Islet precursor cell (in vitro differentiated cells): ENCODE results near the gene SLIT3.

Experiments
- DNase-seq: peaks from one replicate; pipeline ENCODE4 v3.0.0-alpha.2; 2018

Gene SLIT3

GRCh38 chr5:168710706-168711105 lies 590.2 kb downstream of the SLIT3 start:
- peak; percentile 44 for DNase-seq

- peak; percentile 42 for DNase-seq
These were observed 592.9 kb downstream of the SLIT3 start for GRCh38 chr5:168707716-168708695.

- peak; percentile 78 for DNase-seq
These were observed 594.3 kb downstream of the SLIT3 start for GRCh38 chr5:168706655-168707069.

GRCh38 chr5:168705321-168705720 lies 595.6 kb downstream of the SLIT3 start:
- DNase-seq, result no peak

GRCh38 chr5:168702511-168702910 lies 598.4 kb downstream of the SLIT3 start:
- DNase-seq, result no peak

GRCh38 chr5:168701641-168702040 lies 599.3 kb downstream of the SLIT3 start:
- no peak for DNase-seq

- no peak for DNase-seq
These were observed 601.9 kb downstream of the SLIT3 start for GRCh38 chr5:168699002-168699401.

GRCh38 chr5:168697034-168697720 lies 603.8 kb downstream of the SLIT3 start:
- no peak for DNase-seq

GRCh38 chr5:168696611-168697010 lies 604.3 kb downstream of the SLIT3 start:
- DNase-seq, result no peak

GRCh38 chr5:168695301-168695835 lies 605.6 kb downstream of the SLIT3 start:
- no peak for DNase-seq

GRCh38 chr5:168694289-168694688 lies 606.6 kb downstream of the SLIT3 start:
- DNase-seq, result no peak

- DNase-seq, result peak; percentile 63
These were observed 607.1 kb downstream of the SLIT3 start for GRCh38 chr5:168693883-168694282.

GRCh38 chr5:168693297-168693696 lies 607.6 kb downstream of the SLIT3 start:
- DNase-seq, result peak; percentile 89

GRCh38 chr5:168691891-168692290 lies 609.0 kb downstream of the SLIT3 start:
- DNase-seq, result no peak

- no peak for DNase-seq
These were observed 611.7 kb downstream of the SLIT3 start for GRCh38 chr5:168689260-168689659.

GRCh38 chr5:168686837-168687236 lies 614.1 kb downstream of the SLIT3 start:
- DNase-seq, result no peak

GRCh38 chr5:168685566-168685965 lies 615.4 kb downstream of the SLIT3 start:
- DNase-seq, result no peak

- no peak for DNase-seq
These were observed 617.0 kb downstream of the SLIT3 start for GRCh38 chr5:168683927-168684295.

GRCh38 chr5:168683247-168683926 lies 617.6 kb downstream of the SLIT3 start:
- no peak for DNase-seq

GRCh38 chr5:168681556-168682183 lies 619.3 kb downstream of the SLIT3 start:
- no peak for DNase-seq

GRCh38 chr5:168680395-168680794 lies 620.5 kb downstream of the SLIT3 start:
- DNase-seq, result no peak

GRCh38 chr5:168679515-168679920 lies 621.4 kb downstream of the SLIT3 start:
- DNase-seq, result peak; percentile 90

- DNase-seq, result no peak
These were observed 624.4 kb downstream of the SLIT3 start for GRCh38 chr5:168676501-168676900.
